A549 (cell line): ENCODE data around the gene CCDC183. TPM values are rescaled to one million over a fixed set of nuclear protein-coding genes. Genes with fewer than 3 reads are reported as not detected.

Experiments
- ATAC-seq, 2 experiments: fragments of 200-7000 bp in 1 of 2; fragments of >200 bp in 1 of 2; cut with Nextera tagmentation in 1 of 2; cut with Tn5 transposase in 1 of 2; 3 replicates each; pipeline versions ENCODE4 v1.8.0 to v1.9.1; 2018 to 2020; ENCODE audit warnings: mild to moderate bottlenecking in 1 of 2, moderate library complexity in 1 of 2
- CTCF ChIA-PET: fragments of 300-600 bp; sonication (Branson Sonifier 250); formaldehyde crosslinking; extraction: SDS; loops from one replicate; lab custom pipeline; 2021; ENCODE audit warnings: antibody characterized with exemption, inconsistent platforms; lab: Yijun Ruan, JAX
- POLR2A ChIA-PET: fragments of 350-600 bp; formaldehyde crosslinking; extraction: SDS; loops from one replicate; lab custom pipeline; 2021; ENCODE audit warnings: antibody characterized with exemption, inconsistent platforms; lab: Yijun Ruan, JAX
- DNase-seq, 2 experiments: peaks; one replicate each; pipeline versions ENCODE4 v3.0.0 to v3.0.0-alpha.2; 2011 to 2016; ENCODE audit warnings: low read depth in 1 of 2, low spot score in 1 of 2
- FAIRE-seq: peaks from 2 replicates; lab custom pipeline; 2011; peaks lifted over from hg19 to GRCh38; lab: Jason Lieb, UNC
- H3K27ac ChIP-seq, 2 experiments: fragments of >200 bp; sonication (Bioruptor Twin); formaldehyde crosslinking; 3 replicates each; pipeline ENCODE4 v1.5.1; 2016 to 2017
- H3K4me1 ChIP-seq: fragments of >200 bp; sonication (Bioruptor Twin); formaldehyde crosslinking; 3 replicates; pipeline ENCODE4 v1.6.1; 2016
- H3K4me2 ChIP-seq: fragments of >200 bp; sonication (Bioruptor Twin); formaldehyde crosslinking; 3 replicates; pipeline ENCODE4 v1.6.1; 2016
- H3K4me3 ChIP-seq: fragments of >200 bp; sonication (Bioruptor Twin); formaldehyde crosslinking; 3 replicates; pipeline ENCODE4 v1.5.1; 2016
- H3K9me3 ChIP-seq: fragments of >200 bp; sonication (Bioruptor Twin); formaldehyde crosslinking; 3 replicates; pipeline ENCODE4 v1.6.1; 2016
- CBX2 ChIP-seq: fragments of 200-600 bp; sonication (generic); IDR thresholded peaks from 2 replicates; pipeline ENCODE4 v1.6.1; 2016; ENCODE audit warnings: low read depth, mild to moderate bottlenecking, borderline replicate concordance
- CEBPB ChIP-seq, 2 experiments: fragments of >200 bp in 1 of 2; sonication (Bioruptor Twin) in 1 of 2; formaldehyde crosslinking in 1 of 2; IDR thresholded peaks; 2 replicates each; pipeline ENCODE4 v1.6.1; 2012 to 2016
- CHD2 ChIP-seq: fragments of 150-350 bp; IDR thresholded peaks from 2 replicates; pipeline ENCODE4 v1.6.1; 2014; ENCODE audit warnings: low read length; ENCODE audit not compliant: partially characterized antibody
- EP300 ChIP-seq, 2 experiments: fragments of >200 bp; sonication (Bioruptor Twin); formaldehyde crosslinking; IDR thresholded peaks; 2 replicates in 1 of 2; 3 replicates in 1 of 2; pipeline ENCODE4 v1.6.1; 2016 to 2017
- HOXA7 ChIP-seq: fragments of 250-450 bp; sonication (Bioruptor Pico); IDR thresholded peaks from 2 replicates; pipeline ENCODE4 v1.5.0; 2020; ENCODE audit warnings: mild to moderate bottlenecking, moderate library complexity
- HOXB13 ChIP-seq: fragments of 250-450 bp; sonication (Bioruptor Pico); IDR thresholded peaks from 2 replicates; pipeline ENCODE4 v1.5.0; 2020; ENCODE audit warnings: low read depth, mild to moderate bottlenecking, moderate library complexity
- JUN ChIP-seq, 2 experiments: fragments of >200 bp; sonication (Bioruptor Twin); formaldehyde crosslinking; IDR thresholded peaks; 2 replicates in 1 of 2; 3 replicates in 1 of 2; pipeline ENCODE4 v1.6.1; 2016 to 2017
- MAZ ChIP-seq: fragments of 150-350 bp; IDR thresholded peaks from 2 replicates; pipeline ENCODE4 v1.6.1; 2014; ENCODE audit warnings: antibody characterized with exemption, low read depth, low read length, borderline replicate concordance
- NPAS2 ChIP-seq: fragments of 250-450 bp; sonication (Bioruptor Pico); IDR thresholded peaks from 2 replicates; pipeline ENCODE4 v1.8.0; 2022; ENCODE audit warnings: mild to moderate bottlenecking, moderate library complexity, borderline replicate concordance
- NR3C1 ChIP-seq: fragments of >200 bp; sonication (Bioruptor Twin); formaldehyde crosslinking; IDR thresholded peaks from 3 replicates; pipeline ENCODE4 v1.6.1; 2017
- PHF8 ChIP-seq: fragments of 200-600 bp; sonication (generic); IDR thresholded peaks from 2 replicates; pipeline ENCODE4 v1.6.1; 2016; ENCODE audit warnings: low read depth, mild to moderate bottlenecking, antibody characterized with exemption, moderate library complexity, borderline replicate concordance
- POLR2A ChIP-seq: IDR thresholded peaks from 2 replicates; pipeline ENCODE4 v1.6.1; 2012; ENCODE audit warnings: mild to moderate bottlenecking, low read length
- RARB ChIP-seq: fragments of 250-450 bp; sonication (Bioruptor Pico); IDR thresholded peaks from 2 replicates; pipeline ENCODE4 v1.8.0; 2021; ENCODE audit warnings: mild to moderate bottlenecking, moderate library complexity
- RNF2 ChIP-seq: fragments of 200-600 bp; sonication (generic); IDR thresholded peaks from 2 replicates; pipeline ENCODE4 v1.6.1; 2016; ENCODE audit warnings: low read depth, mild to moderate bottlenecking, antibody characterized with exemption, moderate library complexity, borderline replicate concordance
- SMC3 ChIP-seq: fragments of >200 bp; sonication (Bioruptor Twin); formaldehyde crosslinking; IDR thresholded peaks from 3 replicates; pipeline ENCODE4 v1.6.1; 2018; ENCODE audit warnings: inconsistent platforms
- TFCP2L1 ChIP-seq: fragments of 250-450 bp; sonication (Bioruptor Pico); IDR thresholded peaks from 2 replicates; pipeline ENCODE4 v1.5.0; 2021; ENCODE audit warnings: mild to moderate bottlenecking
- ZFP36 ChIP-seq: fragments of 450-650 bp; IDR thresholded peaks from 2 replicates; pipeline ENCODE4 v1.6.1; 2014; ENCODE audit warnings: borderline replicate concordance; ENCODE audit not compliant: partially characterized antibody
- ZNF302 ChIP-seq: fragments of 250-450 bp; sonication (Bioruptor Pico); IDR thresholded peaks from 2 replicates; pipeline ENCODE4 v1.9.0; 2021; ENCODE audit warnings: inconsistent platforms, mild to moderate bottlenecking, moderate library complexity
- WGBS: methylation state at CpG from one replicate; pipeline ENCODE4 v1.1.6; 2017; ENCODE audit errors: missing lambda C conversion rate; 5-methylcytosine and 5-hydroxymethylcytosine counted together
- polyA plus RNA-seq, 4 experiments: library from polyadenylated mRNA; depleted of rRNA in 3 of 4; stranded (reverse); fragments of >200 nt; fragmentation: RNase III in 1 of 4; extraction: RNeasy Plus Mini Kit Qiagen cat#74134 plus additional on column Dnase treatment in 1 of 4; gene quantifications; 2 replicates in 3 of 4; 3 replicates in 1 of 4; pipeline ENCODE4 v1.2.3, GENCODE V29; 2011 to 2017
- TF ChIP-seq, protein P1 (sequence below): fragments of 150-350 bp; IDR thresholded peaks from 2 replicates; pipeline ENCODE4 v1.6.1; 2014; ENCODE audit warnings: low read depth, mild to moderate bottlenecking, low read length
- TF ChIP-seq, protein P2 (sequence below): fragments of 250-450 bp; sonication (Bioruptor Pico); IDR thresholded peaks from 2 replicates; pipeline ENCODE4 v1.5.0; 2020; ENCODE audit warnings: low read depth, mild to moderate bottlenecking, moderate library complexity
- TF ChIP-seq, protein P3 (sequence below): fragments of 450-650 bp; IDR thresholded peaks from 2 replicates; pipeline ENCODE4 v1.6.1; 2014; ENCODE audit warnings: antibody characterized with exemption
- TF ChIP-seq, protein P4 (sequence below): IDR thresholded peaks from 2 replicates; pipeline ENCODE4 v1.6.1; 2012

The CCDC183 gene
- polyA plus RNA-seq, 2 of the 4 experiments (the other 2 are of a cell fraction): 0.90 to 1.4 TPM

DNA sequence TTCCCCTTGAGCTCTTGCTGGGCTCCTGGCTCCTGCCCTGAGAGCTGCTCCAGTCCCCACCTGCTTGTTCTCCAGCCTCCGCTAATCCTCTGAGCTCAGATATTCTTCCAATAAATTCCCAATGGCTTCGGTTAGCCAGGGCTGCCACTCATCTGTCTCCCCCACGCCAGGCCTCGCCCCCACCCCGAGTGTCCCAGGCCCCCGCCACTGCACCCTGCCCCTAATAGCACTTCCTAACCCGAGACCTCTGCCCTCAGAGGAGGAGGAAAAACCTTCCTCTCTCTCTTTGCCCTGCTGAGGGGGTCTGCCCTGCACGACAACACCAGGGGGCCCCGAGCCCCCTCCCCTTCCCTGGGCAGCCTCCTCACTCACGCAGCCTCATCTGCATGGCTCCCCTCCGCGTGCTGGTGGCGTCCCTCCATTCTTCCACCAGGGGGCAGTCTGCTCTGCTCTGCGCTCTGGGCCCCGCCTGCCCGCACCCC, 26.4 kb upstream of the CCDC183 start (continued):
- TF ChIP-seq NPAS2 (CRISPR knock-in tag): no peak
- TF ChIP-seq POLR2A: no peak
- TF ChIP-seq CBX2: no peak
- TF ChIP-seq, protein P1, sequence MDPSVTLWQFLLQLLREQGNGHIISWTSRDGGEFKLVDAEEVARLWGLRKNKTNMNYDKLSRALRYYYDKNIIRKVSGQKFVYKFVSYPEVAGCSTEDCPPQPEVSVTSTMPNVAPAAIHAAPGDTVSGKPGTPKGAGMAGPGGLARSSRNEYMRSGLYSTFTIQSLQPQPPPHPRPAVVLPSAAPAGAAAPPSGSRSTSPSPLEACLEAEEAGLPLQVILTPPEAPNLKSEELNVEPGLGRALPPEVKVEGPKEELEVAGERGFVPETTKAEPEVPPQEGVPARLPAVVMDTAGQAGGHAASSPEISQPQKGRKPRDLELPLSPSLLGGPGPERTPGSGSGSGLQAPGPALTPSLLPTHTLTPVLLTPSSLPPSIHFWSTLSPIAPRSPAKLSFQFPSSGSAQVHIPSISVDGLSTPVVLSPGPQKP: no peak
- no peak for TF ChIP-seq HOXA7 (CRISPR knock-in tag)
- no peak for TF ChIP-seq TFCP2L1 (CRISPR knock-in tag)

DNA sequence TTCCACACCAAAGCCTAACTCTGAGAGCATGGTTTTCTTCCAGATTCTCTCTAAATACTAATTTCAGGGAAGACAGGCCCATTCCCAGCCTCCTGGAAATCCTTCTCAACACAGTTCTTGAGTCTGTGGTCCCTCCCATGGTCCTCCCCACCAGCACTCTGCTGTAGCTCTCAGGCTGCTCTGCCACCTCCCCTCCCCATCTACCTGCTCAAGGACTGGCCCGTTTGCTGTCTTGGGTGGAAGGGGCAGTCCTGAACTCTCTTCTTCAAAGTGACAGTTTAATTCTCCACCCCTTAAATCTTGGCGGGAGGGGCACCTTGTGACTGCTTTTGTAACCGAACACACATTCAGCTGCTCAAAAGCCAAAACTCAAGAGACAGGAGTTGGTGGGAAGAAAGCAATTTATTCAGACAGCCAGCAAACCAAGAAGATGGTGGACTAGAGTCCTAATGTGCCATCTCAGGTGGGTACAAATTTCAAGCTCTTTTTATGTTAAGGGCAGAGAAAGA, 24.2 kb upstream of the CCDC183 start:
- Histone ChIP-seq H3K4me2 (no peak overlapping the region), H3K4me3 (no peak overlapping the region), H3K27ac (no peak overlapping the region), H3K4me1 (0 out of 3 replicates have a peak, but pooled peaks cover 5% of the 10 kb centered on the region), H3K9me3 (peaks cover 11% of the 10 kb centered on the region; the same call in 2 of the 3 replicates)
- 76% methylated on average over 3 of the region's 3 CpGs for WGBS
- DNase-seq (no peak), FAIRE-seq (no peak), ATAC-seq (no peak)
- TF ChIP-seq NPAS2 (CRISPR knock-in tag): no peak
- TF ChIP-seq, protein P2, sequence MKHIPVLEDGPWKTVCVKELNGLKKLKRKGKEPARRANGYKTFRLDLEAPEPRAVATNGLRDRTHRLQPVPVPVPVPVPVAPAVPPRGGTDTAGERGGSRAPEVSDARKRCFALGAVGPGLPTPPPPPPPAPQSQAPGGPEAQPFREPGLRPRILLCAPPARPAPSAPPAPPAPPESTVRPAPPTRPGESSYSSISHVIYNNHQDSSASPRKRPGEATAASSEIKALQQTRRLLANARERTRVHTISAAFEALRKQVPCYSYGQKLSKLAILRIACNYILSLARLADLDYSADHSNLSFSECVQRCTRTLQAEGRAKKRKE (CRISPR knock-in tag): no peak
- TF ChIP-seq SMC3: no peak
- TF ChIP-seq CEBPB (IDR thresholded peaks at IDR 0.05): no peak
- no peak for TF ChIP-seq TFCP2L1 (CRISPR knock-in tag)
- TF ChIP-seq RNF2: no peak
- no peak for TF ChIP-seq RARB (CRISPR knock-in tag)
- TF ChIP-seq HOXB13: no peak
- no peak for TF ChIP-seq JUN (IDR thresholded peaks at IDR 0.05)
- TF ChIP-seq, protein P3, sequence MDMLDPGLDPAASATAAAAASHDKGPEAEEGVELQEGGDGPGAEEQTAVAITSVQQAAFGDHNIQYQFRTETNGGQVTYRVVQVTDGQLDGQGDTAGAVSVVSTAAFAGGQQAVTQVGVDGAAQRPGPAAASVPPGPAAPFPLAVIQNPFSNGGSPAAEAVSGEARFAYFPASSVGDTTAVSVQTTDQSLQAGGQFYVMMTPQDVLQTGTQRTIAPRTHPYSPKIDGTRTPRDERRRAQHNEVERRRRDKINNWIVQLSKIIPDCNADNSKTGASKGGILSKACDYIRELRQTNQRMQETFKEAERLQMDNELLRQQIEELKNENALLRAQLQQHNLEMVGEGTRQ: no peak
- TF ChIP-seq HOXA7 (CRISPR knock-in tag): no peak
- TF ChIP-seq ZFP36: no peak
- no peak for TF ChIP-seq CHD2
- TF ChIP-seq NR3C1: no peak
- TF ChIP-seq ZNF302 (CRISPR knock-in tag): no peak
- no peak for TF ChIP-seq PHF8
- TF ChIP-seq, protein P1: no peak
- TF ChIP-seq MAZ: no peak
- TF ChIP-seq, protein P4, sequence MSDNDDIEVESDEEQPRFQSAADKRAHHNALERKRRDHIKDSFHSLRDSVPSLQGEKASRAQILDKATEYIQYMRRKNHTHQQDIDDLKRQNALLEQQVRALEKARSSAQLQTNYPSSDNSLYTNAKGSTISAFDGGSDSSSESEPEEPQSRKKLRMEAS: no peak
- TF ChIP-seq EP300 (IDR thresholded peaks at IDR 0.05): no peak
- CTCF ChIA-PET: interaction anchor here (1.4 to 28.0 kb wide), 6 partner anchors 5 to 257 kb away, joined by 5 to 625 read pairs (median 8); partner anchors contain the start of genes LCN15, LCN8 and TMEM141
- POLR2A ChIA-PET: no interaction called here
